HG03280 (cell line): Measurements from ENCODE around the gene ST3GAL3.

Experiments
- ATAC-seq: cut with Tn5 transposase; IDR thresholded peaks from one replicate; pipeline ENCODE4 v1.9.1; 2021; ENCODE audit warnings: mild to moderate bottlenecking, moderate library complexity; ENCODE audit not compliant: unreplicated experiment

ST3GAL3 gene

GRCh38 chr1:43904660-43905551 is 197.6 kb downstream of the ST3GAL3 start:
- no peak for ATAC-seq

GRCh38 chr1:43908226-43908625 is 200.9 kb downstream of the ST3GAL3 start:
- no peak for ATAC-seq

DNA sequence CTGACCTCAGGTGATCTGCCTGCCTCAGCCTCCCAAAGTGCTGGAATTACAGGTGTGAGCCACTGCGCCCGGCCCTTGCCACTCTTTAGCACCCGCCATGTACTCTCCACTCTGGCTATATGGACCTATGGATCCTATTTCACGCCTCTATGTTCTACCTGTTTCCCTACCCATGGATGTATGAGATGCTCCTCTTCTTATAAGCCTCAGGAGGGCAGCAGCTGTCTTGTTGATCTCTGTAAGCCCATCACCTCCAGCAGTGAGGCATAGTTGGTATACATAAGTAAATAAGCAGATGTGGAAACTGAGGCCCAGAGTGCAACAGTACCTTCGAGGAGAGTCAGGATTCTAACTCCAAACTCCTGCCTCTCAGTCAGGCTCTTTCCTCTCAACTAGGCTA is 201.5 kb downstream of the ST3GAL3 start:
- ATAC-seq: no peak

- no peak for ATAC-seq
Measured at GRCh38 chr1:43910343-43910742, 203.0 kb downstream of the ST3GAL3 start.

DNA sequence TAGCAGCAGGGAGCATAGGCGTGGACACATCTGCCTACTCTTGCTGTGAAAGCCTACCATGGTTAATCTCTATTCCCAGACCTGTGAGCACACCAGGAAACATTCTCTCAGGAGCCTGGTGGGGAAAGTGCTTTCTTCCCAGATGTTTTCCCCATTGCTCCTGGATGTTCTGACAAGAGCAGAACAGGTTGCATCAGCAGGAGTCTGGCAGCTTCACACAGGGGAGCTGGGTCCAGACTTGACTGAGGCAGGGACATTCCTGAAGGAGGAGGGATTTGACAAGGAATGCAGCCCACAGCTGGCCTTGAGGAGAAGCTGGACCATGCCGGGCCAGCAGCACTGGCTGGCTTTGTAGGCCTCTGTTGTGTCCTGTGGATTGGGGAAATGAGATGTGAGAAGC is 205.3 kb downstream of the ST3GAL3 start:
- no peak for ATAC-seq

DNA sequence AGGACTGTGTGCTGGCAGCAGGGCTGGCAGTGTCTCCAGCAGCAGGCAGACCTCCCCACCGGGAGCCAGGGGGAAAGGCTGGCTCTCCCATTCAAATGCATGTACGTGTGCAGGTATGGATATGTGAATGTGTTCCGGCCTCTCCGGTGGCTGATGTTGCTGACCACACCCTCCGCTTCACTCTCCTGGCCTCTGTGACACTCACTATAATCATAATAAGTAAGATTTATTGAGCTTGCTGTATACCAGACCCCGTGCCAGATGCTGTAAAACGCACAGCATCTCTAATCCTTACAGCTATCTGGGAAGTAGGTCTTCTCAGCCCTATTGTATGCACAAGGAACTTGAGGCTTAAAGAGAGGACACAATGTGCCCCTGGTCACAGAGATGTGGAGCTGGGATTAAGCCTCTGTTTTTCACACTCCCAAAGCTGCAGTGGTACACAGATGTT is 205.7 kb downstream of the ST3GAL3 start:
- no peak for ATAC-seq

GRCh38 chr1:43913666-43914360 is 206.5 kb downstream of the ST3GAL3 start:
- no peak for ATAC-seq

DNA sequence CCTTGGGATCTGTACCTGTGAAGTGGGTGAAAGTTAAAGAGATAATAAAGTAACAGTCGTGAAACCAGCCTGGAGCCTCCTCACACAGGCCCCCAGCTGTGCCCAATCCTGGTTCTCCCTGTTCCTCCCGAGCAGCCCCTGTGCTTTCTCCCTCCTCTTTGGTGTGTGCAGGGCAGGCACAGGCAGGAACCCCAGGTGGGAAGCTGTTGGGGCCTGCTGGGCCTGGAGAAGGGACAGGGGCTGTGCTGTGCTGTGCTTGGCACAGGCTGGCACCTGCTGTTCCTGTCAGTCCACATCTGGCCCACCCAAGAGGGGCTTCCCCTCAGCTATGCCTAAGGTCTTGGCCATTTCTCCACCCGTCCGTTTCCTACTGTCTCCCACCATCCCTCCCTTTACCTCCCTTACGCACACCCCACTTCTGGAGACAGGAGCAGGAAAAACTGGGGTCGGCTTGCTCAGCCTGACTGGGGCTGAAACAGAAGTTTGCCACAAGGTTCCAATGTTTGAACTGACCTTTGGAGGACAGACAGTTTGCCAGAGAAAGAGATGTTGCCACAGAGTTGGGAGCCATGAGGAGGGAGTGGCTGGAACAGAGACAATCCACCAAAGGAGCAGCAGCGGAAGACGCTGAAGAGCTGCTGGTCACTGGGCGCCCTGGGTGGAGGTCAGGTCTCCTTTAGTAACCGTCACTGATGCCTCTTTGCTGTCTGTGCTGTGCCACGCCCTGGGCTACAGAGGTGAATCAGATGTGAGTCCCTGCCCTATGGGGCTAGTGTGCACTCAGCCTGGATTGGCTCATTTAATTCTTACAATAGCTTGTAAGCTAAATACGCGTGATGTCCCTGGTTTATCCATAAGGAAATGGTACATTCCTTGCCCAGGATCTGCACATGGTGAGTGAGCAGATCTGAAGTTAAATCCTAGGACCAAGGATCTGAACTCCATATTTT is 207.5 kb downstream of the ST3GAL3 start:
- ATAC-seq: no peak

- ATAC-seq: no peak
Measured at GRCh38 chr1:43919906-43920305, 212.6 kb downstream of the ST3GAL3 start.

DNA sequence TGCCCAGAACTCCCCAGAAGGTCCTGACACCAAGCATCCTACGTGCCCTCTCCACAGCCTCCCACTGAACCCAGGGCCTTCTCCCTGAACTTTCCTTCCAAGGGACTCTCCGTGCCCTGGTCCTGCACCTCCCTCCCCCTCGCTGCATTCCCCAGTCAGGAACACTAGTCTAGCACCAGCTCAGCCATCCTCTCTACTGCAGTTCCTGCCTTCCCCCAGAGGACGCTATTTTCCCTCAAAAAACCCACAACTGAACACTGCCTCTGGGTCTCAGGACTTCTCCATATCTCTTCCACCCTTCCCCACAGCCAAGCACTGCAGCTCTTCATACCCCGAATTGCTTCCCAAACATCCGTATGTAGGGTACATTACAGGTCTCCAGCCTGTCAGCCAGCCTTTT is 213.7 kb downstream of the ST3GAL3 start:
- no peak for ATAC-seq

GRCh38 chr1:43924516-43924915 is 217.2 kb downstream of the ST3GAL3 start:
- no peak for ATAC-seq

DNA sequence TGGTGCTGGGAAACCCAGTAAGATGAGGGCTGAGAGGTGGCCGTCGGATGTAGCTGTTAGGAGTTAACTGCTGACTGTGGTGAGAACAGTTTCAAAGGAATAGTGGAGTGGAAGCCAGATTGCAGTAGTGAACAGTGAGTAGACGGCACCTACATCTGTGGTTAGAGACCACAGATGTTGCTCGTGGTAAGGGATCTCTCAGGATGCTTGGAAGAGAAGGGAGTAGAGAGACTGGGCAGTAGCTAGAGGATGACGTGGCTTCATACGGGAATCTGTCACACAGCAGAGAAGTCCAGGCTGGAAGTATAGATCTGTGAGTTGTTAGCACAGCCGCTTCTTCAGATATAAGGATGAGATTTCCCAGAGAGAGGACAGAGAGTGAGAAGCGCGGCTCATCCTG is 218.5 kb downstream of the ST3GAL3 start:
- no peak for ATAC-seq

- ATAC-seq: no peak
Measured at GRCh38 chr1:43930168-43930948, 223.0 kb downstream of the ST3GAL3 start.

- ATAC-seq: no peak
Measured at GRCh38 chr1:43930949-43931275, 223.6 kb downstream of the ST3GAL3 start.

DNA sequence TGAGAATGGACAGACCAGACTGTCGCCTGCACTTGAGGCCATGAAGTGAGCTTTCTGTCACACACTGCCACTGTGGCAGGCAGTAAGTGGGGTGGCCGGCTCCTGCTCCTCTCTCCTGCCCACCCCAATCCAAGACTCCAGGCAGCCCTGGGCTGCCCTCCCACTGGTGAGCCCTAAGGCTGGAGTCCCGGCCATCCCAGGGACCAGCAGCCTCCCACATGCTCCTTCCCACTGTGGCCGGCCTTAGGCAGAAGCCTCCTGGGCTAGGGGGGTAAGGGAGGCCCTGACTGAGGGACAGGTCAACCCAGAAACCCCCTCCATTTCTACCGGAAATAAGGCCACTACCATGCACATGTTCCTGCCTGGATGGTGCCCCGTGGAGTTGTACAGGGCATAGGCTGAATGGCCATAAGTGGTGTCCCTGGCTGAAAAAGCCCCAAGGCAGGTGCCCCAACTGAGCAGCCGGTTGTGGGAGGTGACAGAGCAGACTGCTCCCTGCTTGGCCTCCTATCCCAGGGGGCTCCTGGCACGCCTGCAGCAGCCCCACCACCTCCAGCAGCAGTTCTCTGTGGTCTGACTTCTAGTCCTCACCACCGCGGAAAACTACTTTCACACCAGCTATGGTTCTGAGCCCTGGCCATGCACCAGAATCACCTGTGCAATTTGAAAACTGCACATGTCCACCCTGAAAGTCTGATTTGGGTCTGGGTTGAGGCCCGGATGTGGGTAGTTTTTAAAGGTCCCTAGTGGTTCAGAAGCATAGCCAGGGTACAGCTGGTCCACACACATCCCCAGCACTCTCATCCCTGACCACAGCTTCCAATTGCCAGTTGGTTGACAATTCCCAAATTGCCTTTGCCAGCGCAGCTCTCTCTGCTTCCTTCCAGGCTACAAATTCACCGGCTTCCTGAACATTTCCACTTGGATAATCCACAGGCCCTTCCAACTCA is 224.7 kb downstream of the ST3GAL3 start:
- ATAC-seq: no peak

DNA sequence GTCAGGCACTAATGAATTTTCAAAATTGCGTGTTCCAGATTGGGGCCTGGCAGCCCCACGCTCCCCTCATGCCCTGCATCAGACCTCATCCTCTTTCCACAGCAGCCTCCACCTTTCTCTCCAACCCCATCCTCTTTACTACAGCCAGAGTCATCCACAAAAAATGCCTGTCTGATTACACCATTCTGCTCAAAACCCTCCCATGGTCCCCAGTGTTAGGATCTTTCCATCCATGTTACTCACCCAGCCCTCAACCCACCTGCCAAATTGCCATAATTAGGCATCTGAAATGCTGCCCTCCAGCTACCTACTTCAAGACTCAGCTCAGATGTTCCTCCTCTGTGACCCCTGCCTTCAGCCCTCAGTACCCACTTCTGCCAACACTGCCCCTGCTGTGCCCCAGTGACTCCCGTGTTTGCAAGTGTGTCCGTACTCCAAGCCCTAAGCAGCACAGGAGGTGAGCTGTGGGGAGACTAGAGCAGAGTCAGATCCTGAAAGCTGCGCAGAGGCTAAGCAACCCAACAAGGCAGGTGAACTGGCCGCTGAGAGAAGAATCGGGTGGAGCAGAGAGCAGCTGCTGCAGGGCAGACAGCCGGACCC is 225.6 kb downstream of the ST3GAL3 start:
- ATAC-seq: no peak

- ATAC-seq: no peak
Measured at GRCh38 chr1:43933386-43934100, 226.2 kb downstream of the ST3GAL3 start, which contains the start of gene ARTN. ARTN (plus strand) TSS chr1:43933801; CDS start chr1:43935657, 1,856 bp downstream.
